Suprapubic skin (tissue), 3 donors: ENCODE results near the gene WDR37.

ENCODE experiments used
- CTCF ChIP-seq, 2 donors: fragments of 200-600 bp in 1 of 2; fragments of 450-650 bp in 1 of 2; sonication (generic) in 1 of 2; IDR thresholded peaks; one replicate each; pipeline ENCODE4 v1.5.1; 2016 to 2019; ENCODE audit warnings: antibody characterized with exemption in 2 of 2, mild to moderate bottlenecking in 1 of 2, moderate library complexity in 1 of 2
- POLR2AphosphoS5 ChIP-seq, 3 donors: sonication (generic); formaldehyde crosslinking; IDR thresholded peaks; one replicate each; pipeline ENCODE4 v1.6.1; 2017; ENCODE audit warnings: antibody characterized with exemption in 3 of 3

- TF ChIP-seq CTCF (IDR thresholded peaks at IDR 0.05) (no peak), POLR2AphosphoS5 (IDR thresholded peaks at IDR 0.05) (no peak)
Observed at GRCh38 chr10:1093696-1094095, 37.5 kb downstream of the WDR37 start.
